OCI-LY1 (cell line): ENCODE data around the gene BCAN.

ENCODE experiments used
- EZH2 ChIP-seq: fragments of 200-600 bp; sonication (generic), shearing (Covaris generic); IDR thresholded peaks from 2 replicates; pipeline ENCODE4 v1.8.0; 2017; ENCODE audit warnings: borderline replicate concordance, mixed run types, mild to moderate bottlenecking, antibody characterized with exemption, low read length, moderate library complexity, mixed read lengths
- TF ChIP-seq, protein P1 (sequence below): fragments of 200-600 bp; sonication (generic), shearing (Covaris generic); IDR thresholded peaks from 2 replicates; pipeline ENCODE4 v1.5.1; 2017; ENCODE audit warnings: mild to moderate bottlenecking, antibody characterized with exemption, low read length, moderate library complexity, mixed read lengths

DNA sequence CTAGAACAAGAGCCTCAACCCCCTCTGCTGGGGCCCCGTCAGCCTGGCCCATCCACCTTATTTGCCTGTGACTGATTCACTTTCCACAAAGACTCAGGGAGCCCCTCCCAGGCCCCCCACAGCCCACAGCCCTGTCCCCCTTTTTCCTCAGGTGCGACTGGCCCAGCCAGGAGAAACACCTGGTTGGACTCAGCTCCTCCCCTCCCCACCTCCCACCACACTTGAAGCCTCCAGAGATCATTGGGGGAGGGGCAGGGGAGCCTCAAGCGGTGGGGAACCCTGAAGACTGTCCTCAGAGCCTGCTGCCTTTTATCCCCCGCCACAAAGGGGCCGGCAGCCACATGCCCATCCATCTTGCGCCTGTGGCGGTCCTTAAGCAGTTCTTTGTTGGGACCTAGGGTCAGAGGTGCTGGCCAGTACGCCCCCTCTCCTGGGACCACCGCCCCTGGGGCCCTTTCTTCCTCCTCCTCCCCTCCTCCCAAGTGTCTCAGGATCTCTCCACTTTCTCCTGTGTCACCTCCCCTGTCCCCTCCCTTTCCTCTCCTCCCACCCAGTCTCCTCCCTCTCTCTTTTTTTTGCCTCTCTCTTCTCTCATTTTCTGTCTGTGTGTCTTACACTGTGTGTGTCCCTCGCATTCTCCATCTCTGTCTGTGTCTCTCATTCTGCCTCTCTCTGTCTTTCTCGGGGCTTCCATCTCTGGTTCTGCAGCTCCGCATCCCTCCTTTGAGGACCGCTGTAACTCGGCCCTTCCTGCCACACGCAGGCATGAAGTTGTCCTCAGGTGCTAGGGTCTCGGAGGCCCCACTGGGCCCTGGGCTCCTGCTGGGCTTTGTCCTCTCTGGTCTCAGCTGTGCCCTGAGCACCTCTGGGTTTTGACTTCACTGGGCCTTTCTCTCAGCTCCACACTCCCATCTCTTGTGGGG, 51.3 kb downstream of the BCAN start:
- TF ChIP-seq, protein P1, sequence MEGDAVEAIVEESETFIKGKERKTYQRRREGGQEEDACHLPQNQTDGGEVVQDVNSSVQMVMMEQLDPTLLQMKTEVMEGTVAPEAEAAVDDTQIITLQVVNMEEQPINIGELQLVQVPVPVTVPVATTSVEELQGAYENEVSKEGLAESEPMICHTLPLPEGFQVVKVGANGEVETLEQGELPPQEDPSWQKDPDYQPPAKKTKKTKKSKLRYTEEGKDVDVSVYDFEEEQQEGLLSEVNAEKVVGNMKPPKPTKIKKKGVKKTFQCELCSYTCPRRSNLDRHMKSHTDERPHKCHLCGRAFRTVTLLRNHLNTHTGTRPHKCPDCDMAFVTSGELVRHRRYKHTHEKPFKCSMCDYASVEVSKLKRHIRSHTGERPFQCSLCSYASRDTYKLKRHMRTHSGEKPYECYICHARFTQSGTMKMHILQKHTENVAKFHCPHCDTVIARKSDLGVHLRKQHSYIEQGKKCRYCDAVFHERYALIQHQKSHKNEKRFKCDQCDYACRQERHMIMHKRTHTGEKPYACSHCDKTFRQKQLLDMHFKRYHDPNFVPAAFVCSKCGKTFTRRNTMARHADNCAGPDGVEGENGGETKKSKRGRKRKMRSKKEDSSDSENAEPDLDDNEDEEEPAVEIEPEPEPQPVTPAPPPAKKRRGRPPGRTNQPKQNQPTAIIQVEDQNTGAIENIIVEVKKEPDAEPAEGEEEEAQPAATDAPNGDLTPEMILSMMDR, result no peak
- no peak for TF ChIP-seq EZH2
